Endothelial cell (in vitro differentiated cells): Measurements from ENCODE around the gene TXNL4A. TPM values are rescaled to one million over a fixed set of nuclear protein-coding genes. Genes with fewer than 3 reads are reported as not detected.
A peak's percentile ranks its signal among the peaks of the same experiment; 100 is the strongest.

Experiments
- DNase-seq: peaks from one replicate; pipeline ENCODE4 v3.0.0; 2021; ENCODE audit warnings: low spot score
- H3K27ac Mint-ChIP-seq: one replicate; pipeline ENCODE4 v1.8.0; 2021; ENCODE audit warnings: mixed read lengths, inconsistent platforms; ENCODE audit not compliant: unreplicated experiment
- H3K27me3 Mint-ChIP-seq: one replicate; pipeline ENCODE4 v1.8.0; 2021; ENCODE audit warnings: mild to moderate bottlenecking, moderate library complexity, mixed read lengths, inconsistent platforms; ENCODE audit not compliant: unreplicated experiment
- H3K36me3 Mint-ChIP-seq: one replicate; pipeline ENCODE4 v1.8.0; 2021; ENCODE audit warnings: mild to moderate bottlenecking, low read depth, mixed read lengths, inconsistent platforms; ENCODE audit not compliant: unreplicated experiment
- H3K4me1 Mint-ChIP-seq: one replicate; pipeline ENCODE4 v1.8.0; 2021; ENCODE audit warnings: mild to moderate bottlenecking, mixed read lengths, inconsistent platforms; ENCODE audit not compliant: unreplicated experiment
- H3K4me3 Mint-ChIP-seq: one replicate; pipeline ENCODE4 v1.8.0; 2021; ENCODE audit warnings: mild to moderate bottlenecking, mixed read lengths, inconsistent platforms; ENCODE audit not compliant: unreplicated experiment
- H3K9me3 Mint-ChIP-seq: one replicate; pipeline ENCODE4 v1.8.0; 2021; ENCODE audit warnings: mixed read lengths, inconsistent platforms; ENCODE audit not compliant: unreplicated experiment
- CTCF ChIP-seq: fragments of 200-600 bp; sonication (generic); IDR thresholded peaks from one replicate; pipeline ENCODE4 v1.5.0; 2021; ENCODE audit warnings: antibody characterized with exemption; ENCODE audit not compliant: unreplicated experiment
- total RNA-seq: library from RNA; stranded (reverse); fragmentation: NEBNext Ultra II Directional; extraction: Animal tissue kit (Norgen Biotek cat#: 25700); gene quantifications from one replicate; pipeline ENCODE4 v1.2.1, GENCODE V29; 2021; ENCODE audit not compliant: unreplicated experiment

TXNL4A gene
- total RNA-seq, 1 donor from 2014 or later = 86.8 TPM

- Mint-ChIP-seq H3K27me3 (peaks cover 14% of the 10 kb centered on the region), H3K4me3 (no peak overlapping the region), H3K9me3 (no peaks in the 10 kb centered on the region), H3K4me1 (peaks cover 3% of the 10 kb centered on the region), H3K27ac (no peak overlapping the region), H3K36me3 (peaks cover 3% of the 10 kb centered on the region)
- TF ChIP-seq CTCF = no peak
- DNase-seq = no peak
Measured at GRCh38 chr18:79965119-79965902, 23.1 kb downstream of the TXNL4A start.

- Mint-ChIP-seq H3K27me3 (peaks cover 14% of the 10 kb centered on the region), H3K27ac (no peak within 1 kb of the TSS), H3K36me3 (peaks cover 3% of the 10 kb centered on the region), H3K4me3 (no peak within 1 kb of the TSS), H3K9me3 (no peaks in the 10 kb centered on the region), H3K4me1 (peaks cover 3% of the 10 kb centered on the region)
- TF ChIP-seq CTCF = no peak
- DNase-seq = peak; percentile 60
Measured at GRCh38 chr18:79964330-79965118, 23.8 kb downstream of the TXNL4A start, which contains the start of gene HSBP1L1. TSS of gene HSBP1L1 (plus strand) at chr18:79964643. CDS start at chr18:79964736, 93 bp downstream.

DNA sequence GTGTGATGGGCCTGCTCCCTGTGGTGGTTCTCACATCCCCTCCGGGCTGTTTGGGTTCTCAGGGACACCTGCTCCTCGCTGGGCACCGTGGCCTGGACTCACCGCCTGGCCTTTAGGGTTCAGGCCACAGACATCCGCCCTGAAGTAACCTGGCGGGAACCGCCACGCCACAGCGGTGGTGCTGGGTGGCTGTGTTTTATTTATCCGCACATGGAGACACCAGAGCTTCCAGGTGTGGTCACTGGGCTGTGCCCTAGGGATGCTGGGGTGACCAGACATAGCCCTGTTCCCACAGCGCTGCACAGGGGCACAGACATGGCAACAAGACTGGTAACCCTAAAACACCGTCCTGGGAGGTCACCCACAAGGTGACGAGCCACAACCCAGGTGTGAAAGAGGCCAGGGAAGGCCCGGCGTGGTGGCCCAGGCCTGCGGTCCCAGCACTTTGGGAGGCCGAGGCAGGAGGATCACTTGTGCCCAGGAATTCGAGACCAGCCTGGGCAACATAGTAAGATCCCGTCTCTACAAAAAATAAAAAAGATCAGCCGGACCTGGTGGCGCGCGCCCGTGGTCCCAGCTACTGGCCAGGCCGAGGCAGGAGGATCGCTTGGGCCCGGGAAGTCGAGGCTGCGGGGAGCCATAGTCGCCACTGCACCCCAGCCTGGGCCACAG, 24.6 kb downstream of the TXNL4A start:
- H3K36me3 Mint-ChIP-seq = peaks cover 3% of the 10 kb centered on the region
- H3K4me1 Mint-ChIP-seq = peaks cover 3% of the 10 kb centered on the region
- H3K27ac Mint-ChIP-seq = no peak overlapping the region
- no peak for TF ChIP-seq CTCF
- no peak overlapping the region for H3K4me3 Mint-ChIP-seq
- no peaks in the 10 kb centered on the region for H3K9me3 Mint-ChIP-seq
- peaks cover 14% of the 10 kb centered on the region for H3K27me3 Mint-ChIP-seq
- no peak for DNase-seq

- peak overlapping the region; percentile 67 for H3K4me3 Mint-ChIP-seq
- peaks cover 3% of the 10 kb centered on the region for H3K4me1 Mint-ChIP-seq
- no peak overlapping the region for H3K27ac Mint-ChIP-seq
- TF ChIP-seq CTCF = no peak
- H3K27me3 Mint-ChIP-seq = peaks cover 14% of the 10 kb centered on the region
- no peaks in the 10 kb centered on the region for H3K9me3 Mint-ChIP-seq
- no peak for DNase-seq
- H3K36me3 Mint-ChIP-seq = peaks cover 3% of the 10 kb centered on the region
Measured at GRCh38 chr18:79962835-79963657, 25.3 kb downstream of the TXNL4A start.
